Mucosa of descending colon (tissue), 3 donors: ENCODE data around the gene CPM. TPM values are rescaled to one million over a fixed set of nuclear protein-coding genes. Genes with fewer than 3 reads are reported as not detected.
"Not testable (repeated sequence)": the region's sequence is repeated elsewhere in the genome, so short reads cannot be mapped to it uniquely, and the experiment has no call there.

ENCODE experiments used
- ATAC-seq: fragments of 200-7000 bp; cut with Tn5 transposase; one replicate; pipeline ENCODE4 v1.9.1; 2020; ENCODE audit warnings: mild to moderate bottlenecking, moderate library complexity
- DNase-seq, 3 donors: peaks; one replicate each; pipeline ENCODE4 v3.0.0-alpha.2; 2020
- H3K36me3 ChIP-seq: fragments of 200-600 bp; one replicate; pipeline ENCODE4 v1.8.0; 2021; ENCODE audit warnings: low read depth, mild to moderate bottlenecking
- H3K4me1 ChIP-seq: fragments of 200-600 bp; one replicate; pipeline ENCODE4 v1.8.0; 2021; ENCODE audit warnings: low read depth, mild to moderate bottlenecking
- H3K4me3 ChIP-seq: fragments of 200-600 bp; one replicate; pipeline ENCODE4 v1.8.0; 2021; ENCODE audit warnings: mild to moderate bottlenecking
- H3K9me3 ChIP-seq: fragments of 200-600 bp; one replicate; pipeline ENCODE4 v1.8.0; 2021; ENCODE audit warnings: mild to moderate bottlenecking
- intact Hi-C, 2 donors: fragments of 100-400 bp; cut with DNase I in 1 of 2; cut with micrococcal nuclease in 1 of 2; formaldehyde crosslinking; loops; one replicate each; pipeline versions ENCODE4 v1.11.0 to v1.11.1; 2022; cut with DNase I, micrococcal nuclease
- total RNA-seq, 3 donors: library from RNA; stranded (reverse); fragmentation: NEBNext Ultra II Directional in 2 of 3; extraction: Animal tissue kit (Norgen Biotek cat#: 25700) in 2 of 3; gene quantifications; one replicate each; pipeline versions ENCODE4 v1.2.1 to v1.2.4, GENCODE V29; 2021 to 2023
- TF ChIP-seq, protein P1 (sequence below): fragments of 200-600 bp; IDR thresholded peaks from one replicate; pipeline ENCODE4 v1.8.0; 2022; ENCODE audit warnings: antibody characterized with exemption, mild to moderate bottlenecking
- donor health status: DM: no; HTN: no; CAD: no; lungs with moderate emphysema.
- donor health status: DM: no; HTN: no; CAD: no.
- donor health status: DM: no; HTN: yes; CAD: no.

The CPM gene
- total RNA-seq, 3 donors from 2014 or later = 40.1 to 130 (median 111) TPM

DNA sequence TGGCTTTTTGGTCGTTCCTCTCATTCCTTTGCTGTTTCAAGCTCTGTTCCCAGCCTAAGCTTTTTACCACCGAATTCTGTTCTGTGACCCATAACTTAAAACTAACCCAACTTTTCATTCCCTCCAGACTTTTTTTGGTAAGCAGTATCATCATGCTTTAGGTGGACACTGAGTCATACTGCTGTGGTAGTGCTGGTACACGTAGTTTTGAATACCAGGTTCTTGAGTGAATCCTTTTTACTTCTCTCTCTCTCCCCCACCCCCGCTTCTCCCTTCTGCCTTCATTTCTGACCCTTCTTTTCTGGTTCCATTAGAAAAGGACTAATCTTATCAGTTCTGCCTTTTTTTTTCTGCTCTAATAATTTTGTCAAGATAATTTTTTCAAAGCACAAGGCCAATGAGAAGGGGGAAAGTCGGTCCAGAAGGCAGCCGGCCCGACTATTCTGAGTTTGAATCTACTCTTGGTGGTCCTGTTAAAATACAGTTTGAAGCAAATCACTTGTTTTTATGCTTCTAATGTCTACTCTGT lies 127.3 kb downstream of the CPM start:
- peaks cover 17% of the 10 kb centered on the region for H3K4me1 ChIP-seq

DNA sequence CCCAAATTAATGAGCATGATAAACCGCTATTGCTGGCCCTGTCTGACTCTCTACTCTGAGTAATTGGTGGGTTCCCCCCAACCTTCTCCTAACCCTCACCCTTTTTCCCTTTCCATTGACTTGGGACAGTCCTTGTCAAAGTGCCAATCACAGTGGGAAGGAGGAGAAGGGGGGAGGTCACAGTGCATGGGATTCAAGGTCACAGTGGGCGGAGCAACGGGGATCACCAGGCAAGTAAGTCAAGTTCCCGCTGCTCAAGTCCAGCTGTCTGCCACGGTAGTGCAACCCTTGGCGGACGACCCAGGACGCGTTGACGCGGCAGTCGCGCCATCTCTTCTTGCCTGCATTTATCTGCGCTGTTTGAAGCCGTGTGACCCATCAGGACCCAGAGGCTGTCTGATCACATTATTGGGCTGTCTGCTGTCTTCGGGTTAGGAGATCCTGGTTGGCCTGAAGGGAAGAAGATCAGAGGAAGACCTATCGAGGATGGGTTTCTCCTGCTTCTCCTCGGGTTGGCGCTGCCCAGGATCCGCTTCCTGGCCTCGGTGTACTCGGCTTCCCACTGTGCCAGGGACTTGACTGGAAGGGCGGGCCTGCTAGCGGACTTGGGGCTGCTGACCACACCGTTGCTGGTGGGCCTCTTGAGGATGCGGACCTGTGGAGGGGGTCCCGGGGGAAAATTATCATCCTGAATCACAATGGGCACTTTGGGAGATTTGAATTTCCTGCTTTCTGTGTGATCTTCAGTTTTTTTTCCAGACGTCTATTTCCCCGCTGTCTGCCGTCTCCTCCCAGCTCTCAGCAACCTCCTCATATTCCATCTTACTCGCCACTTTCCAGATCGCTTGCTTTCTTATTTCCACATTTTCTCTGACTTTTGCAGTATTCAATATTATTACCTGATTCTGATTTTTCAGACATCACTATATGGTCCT lies 128.0 kb downstream of the CPM start:
- intact Hi-C loops = no loop called here
- Histone ChIP-seq H3K36me3 (no peaks in the 10 kb centered on the region), H3K4me3 (no peak overlapping the region), H3K4me1 (peaks cover 10% of the 10 kb centered on the region), H3K9me3 (no peaks in the 10 kb centered on the region)
- ATAC-seq (no peak), DNase-seq (peak in 1 of 3 donors; percentile 42)
- TF ChIP-seq, protein P1, sequence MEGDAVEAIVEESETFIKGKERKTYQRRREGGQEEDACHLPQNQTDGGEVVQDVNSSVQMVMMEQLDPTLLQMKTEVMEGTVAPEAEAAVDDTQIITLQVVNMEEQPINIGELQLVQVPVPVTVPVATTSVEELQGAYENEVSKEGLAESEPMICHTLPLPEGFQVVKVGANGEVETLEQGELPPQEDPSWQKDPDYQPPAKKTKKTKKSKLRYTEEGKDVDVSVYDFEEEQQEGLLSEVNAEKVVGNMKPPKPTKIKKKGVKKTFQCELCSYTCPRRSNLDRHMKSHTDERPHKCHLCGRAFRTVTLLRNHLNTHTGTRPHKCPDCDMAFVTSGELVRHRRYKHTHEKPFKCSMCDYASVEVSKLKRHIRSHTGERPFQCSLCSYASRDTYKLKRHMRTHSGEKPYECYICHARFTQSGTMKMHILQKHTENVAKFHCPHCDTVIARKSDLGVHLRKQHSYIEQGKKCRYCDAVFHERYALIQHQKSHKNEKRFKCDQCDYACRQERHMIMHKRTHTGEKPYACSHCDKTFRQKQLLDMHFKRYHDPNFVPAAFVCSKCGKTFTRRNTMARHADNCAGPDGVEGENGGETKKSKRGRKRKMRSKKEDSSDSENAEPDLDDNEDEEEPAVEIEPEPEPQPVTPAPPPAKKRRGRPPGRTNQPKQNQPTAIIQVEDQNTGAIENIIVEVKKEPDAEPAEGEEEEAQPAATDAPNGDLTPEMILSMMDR = no peak

More for the DNA sequence above, 127.3 kb downstream of the CPM start:
- Histone ChIP-seq H3K4me3 (no peak overlapping the region), H3K36me3 (no peaks in the 10 kb centered on the region), H3K9me3 (no peaks in the 10 kb centered on the region)
- ATAC-seq (no peak), DNase-seq (no peak)
- TF ChIP-seq, protein P1 = no peak
- intact Hi-C loops = no loop called here

DNA sequence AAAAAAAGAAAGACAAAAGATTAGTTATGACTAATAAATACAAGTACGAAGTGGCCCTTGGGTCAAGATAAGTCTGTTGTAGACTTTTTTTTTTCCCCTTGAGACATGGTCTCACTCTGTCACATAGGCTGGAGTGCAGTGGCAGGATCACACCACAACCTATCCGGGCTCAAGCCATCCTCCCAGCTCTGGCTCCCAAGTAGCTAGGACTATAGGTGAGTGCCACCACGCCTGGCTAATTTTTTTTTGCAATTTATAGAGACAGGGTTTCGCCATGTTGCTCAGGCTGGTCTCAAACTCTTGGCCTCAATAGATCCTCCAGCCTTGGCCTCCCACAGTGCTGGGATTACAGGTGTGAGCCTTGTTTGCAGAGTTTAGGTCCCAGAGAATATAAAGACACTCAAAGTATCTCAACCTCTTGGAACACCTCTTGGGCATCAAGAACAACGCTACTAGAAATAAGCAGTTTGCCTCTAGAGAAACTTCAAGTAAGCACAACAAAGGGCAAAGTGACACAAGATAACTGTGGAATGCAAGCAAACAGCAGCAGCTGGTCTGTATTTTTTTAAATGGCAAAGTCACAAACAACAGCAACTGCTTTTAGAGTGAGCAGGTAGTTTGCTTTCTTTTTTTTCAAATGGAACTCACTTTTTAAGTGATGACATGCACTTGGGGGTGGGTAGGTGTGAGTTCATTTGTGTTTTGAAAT lies 128.9 kb downstream of the CPM start:
- intact Hi-C loops = no loop called here
- Histone ChIP-seq H3K9me3 (no peaks in the 10 kb centered on the region), H3K36me3 (no peaks in the 10 kb centered on the region), H3K4me3 (no peak overlapping the region), H3K4me1 (peaks cover 8% of the 10 kb centered on the region)
- DNase-seq (no peak), ATAC-seq (no peak)
- TF ChIP-seq, protein P1 = no peak

DNA sequence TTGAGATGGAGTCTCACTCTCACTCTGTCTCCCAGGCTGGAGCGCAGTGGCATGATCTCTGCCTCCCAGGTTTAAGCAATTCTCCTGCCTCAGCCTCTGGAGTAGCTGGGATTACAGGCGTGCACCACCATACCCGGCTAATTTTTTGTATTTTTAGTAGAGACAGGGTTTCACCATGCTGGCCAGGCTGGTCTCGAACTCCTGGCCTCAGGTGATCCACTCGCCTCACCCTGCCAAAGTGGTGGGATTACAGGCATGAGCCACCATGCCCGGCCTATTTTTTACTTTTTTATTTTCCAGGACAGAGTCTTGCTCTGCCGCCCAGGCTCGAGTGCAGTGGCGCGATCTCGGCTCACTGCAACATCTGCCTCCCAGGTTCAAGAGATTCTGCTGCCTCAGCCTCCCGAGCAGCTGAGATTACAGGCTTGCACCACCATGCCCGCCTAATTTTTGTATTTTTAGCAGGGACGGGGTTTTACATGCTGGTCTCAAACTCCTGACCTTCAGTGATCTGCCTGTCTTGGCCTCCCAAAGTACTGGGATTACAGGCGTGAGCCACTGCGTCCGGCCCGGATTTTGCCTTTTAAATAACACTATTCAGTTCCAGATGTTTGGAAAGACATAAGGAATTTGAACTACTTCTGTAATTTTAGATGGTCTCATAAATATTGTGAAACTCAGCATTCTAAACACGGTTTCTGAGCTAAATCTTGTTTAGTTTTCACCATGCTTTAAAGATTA lies 129.9 kb downstream of the CPM start:
- H3K4me1 ChIP-seq, DNase-seq, H3K4me3 ChIP-seq, H3K9me3 ChIP-seq, H3K36me3 ChIP-seq, intact Hi-C loops, ATAC-seq: not testable (repeated sequence)

DNA sequence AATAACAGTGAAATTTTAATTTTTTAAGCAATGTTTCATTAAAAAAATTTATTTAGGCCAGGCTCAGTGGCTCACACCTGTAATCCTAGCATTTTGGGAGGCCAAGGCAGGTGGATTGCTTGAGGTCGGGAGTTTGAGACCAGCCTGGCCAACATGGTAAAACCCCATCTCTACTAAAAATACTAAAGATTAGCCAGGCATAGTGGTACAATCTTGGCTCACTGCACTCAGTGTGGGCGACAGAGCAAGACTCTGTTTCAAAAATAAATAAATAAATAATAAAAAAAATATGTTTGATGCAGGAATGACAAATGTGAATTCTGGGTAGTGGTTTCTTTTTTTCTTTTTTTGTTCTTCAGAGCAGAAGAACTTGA lies 130.6 kb downstream of the CPM start:
- H3K4me1 ChIP-seq, H3K9me3 ChIP-seq, H3K4me3 ChIP-seq, intact Hi-C loops, ATAC-seq, DNase-seq, H3K36me3 ChIP-seq: not testable (repeated sequence)

Other genes starting within 250 kb of the CPM start
- 10 to 100 TPM; 27.7 to 39.6 (median 32.3) TPM for gene NUP107, start 246.2 kb downstream of the CPM start, total RNA-seq
- gene SLC35E3, start 187.0 kb downstream of the CPM start, total RNA-seq = 1 to 10 TPM; 5.9 to 8.4 (median 6.5) TPM
- 10 to 100 TPM; 74.7 to 92.1 (median 91.3) TPM for gene MDM2, start 125.0 kb downstream of the CPM start, total RNA-seq